HG03095 (cell line): ENCODE measurements around the gene FAM163A.
"Not testable (repeated sequence)": the region's sequence is repeated elsewhere in the genome, so short reads cannot be mapped to it uniquely, and the experiment has no call there.

Experiments used
- ATAC-seq: cut with Tn5 transposase; IDR thresholded peaks from one replicate; pipeline ENCODE4 v1.9.1; 2021; ENCODE audit warnings: moderate library complexity; ENCODE audit not compliant: unreplicated experiment

The FAM163A gene

DNA sequence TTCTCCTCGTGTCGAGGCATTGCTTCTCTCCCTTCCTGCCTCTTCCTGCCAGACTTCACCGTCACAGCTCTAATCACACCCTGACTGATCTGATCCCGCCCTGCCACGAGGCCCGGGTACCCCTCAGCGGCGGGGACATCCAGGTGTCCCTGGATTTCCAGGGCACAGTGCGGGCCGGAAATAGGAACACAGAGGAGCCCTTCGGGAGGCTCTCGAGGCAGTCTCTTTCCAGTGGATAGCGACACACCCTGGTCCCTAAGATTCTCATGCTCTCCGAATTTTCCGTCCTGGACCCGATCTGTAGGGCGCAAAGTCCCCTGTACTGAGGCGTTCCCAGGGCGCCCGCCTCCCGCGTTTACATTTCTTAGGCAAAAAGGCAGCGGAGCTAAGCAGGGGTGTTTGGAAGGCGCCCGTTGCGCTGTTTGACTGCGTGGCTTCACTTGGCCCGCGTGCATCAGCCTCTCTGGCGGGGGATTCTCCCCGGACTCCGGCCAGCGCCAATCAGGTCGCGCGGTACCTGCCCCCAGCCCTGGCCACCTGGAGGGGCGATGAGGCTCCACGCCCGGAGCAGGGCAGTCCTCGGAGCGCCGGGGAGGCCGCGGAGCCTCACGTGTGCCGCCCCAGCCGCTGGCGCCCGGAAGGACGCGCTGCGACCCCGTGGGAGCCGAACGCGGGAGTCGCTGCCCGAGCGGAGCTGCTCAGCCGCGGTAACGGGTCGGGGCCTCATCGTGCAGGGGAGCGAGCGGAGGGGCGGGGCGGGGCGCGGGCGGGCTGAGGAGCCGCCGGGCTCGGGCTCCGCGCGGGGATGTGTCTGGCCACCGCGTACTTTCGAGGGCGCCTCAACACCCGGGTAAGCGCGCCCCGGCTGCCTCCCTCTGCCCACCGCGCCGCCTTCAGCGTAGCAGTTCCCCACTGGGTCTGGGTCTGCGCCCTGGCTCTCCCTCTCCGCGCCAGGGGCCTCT is at the start of gene FAM163A:
Gene FAM163A, plus strand, starts transcription at position 575 of the 962 bp plus-strand sequence. CDS start 69,807 bp downstream, outside the sequence.
- no peak for ATAC-seq

- ATAC-seq: not testable (repeated sequence)
Measured at GRCh38 chr1:179694530-179694929, 48.6 kb upstream of the FAM163A start.

GRCh38 chr1:179702946-179703539 is 40.0 kb upstream of the FAM163A start:
- no peak for ATAC-seq

- no peak for ATAC-seq
Measured at GRCh38 chr1:179706339-179706941, 36.7 kb upstream of the FAM163A start.

DNA sequence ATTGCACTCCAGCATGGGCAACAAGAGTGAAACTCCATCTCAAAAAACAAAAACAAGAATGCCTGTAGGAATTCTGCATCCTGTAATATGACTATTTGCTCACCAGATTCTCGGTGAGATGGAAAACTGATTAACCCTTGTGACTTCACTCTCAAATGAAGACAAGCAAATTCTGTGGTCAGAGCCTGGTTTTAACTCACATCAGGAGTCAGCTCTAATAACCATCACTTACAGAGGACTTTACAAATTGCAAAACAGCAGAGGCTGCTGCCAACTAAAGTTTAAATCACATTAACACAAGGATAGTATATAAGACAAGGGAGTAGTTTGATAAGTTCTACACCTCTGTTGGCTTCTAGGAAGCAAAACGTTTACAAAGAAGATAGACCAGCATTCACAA is 35.7 kb upstream of the FAM163A start:
- ATAC-seq: no peak

DNA sequence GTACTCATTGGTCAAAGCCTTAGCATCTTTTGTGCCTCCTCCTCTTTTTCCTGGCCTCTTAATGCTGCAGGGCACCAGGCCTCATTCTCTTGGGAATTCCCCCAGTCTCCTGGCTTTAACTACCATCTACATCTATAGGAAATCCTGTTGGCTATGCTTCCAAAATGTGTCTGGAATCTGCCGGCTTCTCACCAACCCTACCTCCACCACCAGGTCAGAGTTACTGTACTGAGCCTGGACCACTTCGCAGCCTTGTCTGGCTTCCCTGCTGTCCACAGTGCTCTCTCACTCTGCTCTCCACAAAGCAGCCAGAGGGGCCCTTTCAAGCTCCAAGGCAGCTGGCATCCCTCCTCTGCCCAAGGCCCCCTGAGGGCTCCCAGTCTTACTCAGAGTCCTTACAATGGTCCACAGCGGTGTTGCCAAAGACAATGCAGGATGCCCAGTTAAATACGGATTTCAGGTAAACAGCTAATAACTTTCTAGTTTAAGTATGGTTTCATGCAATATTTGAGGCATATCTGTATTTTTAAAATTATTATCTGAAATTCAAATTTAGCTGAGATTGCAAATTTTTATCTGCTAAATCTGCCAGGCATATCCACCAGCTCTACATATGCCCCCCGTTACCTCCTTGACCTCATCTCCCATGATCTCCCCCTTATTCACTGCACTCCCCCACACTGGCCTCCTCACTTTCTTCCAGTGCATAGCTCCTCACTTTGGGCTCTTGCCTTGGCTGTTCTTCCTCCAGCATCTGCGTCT is 34.5 kb upstream of the FAM163A start:
- no peak for ATAC-seq

- ATAC-seq: peak; percentile 69
Measured at GRCh38 chr1:179709841-179710329, 33.2 kb upstream of the FAM163A start.

- no peak for ATAC-seq
Measured at GRCh38 chr1:179714159-179714558, 28.9 kb upstream of the FAM163A start.

DNA sequence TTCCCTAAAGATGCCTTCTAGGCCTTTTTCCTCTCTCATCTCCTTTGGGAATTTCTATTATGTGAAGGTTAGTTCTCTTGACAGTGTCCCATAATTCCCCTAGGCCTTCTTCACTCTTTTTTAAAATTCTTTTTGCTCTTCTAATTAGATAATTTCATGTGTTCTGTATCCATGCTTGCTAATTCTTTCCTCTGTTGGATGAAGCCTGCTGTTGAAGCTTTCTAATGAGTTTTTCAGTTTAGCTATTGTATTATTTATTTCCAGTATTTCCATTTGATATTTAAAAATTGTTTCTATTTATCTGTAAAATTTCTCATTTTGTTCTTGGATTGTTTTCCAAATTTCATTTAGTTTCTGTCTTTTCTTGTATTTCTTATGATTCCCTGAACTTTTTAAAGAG is 28.5 kb upstream of the FAM163A start:
- no peak for ATAC-seq

GRCh38 chr1:179719272-179719671 is 23.8 kb upstream of the FAM163A start:
- ATAC-seq: no peak

DNA sequence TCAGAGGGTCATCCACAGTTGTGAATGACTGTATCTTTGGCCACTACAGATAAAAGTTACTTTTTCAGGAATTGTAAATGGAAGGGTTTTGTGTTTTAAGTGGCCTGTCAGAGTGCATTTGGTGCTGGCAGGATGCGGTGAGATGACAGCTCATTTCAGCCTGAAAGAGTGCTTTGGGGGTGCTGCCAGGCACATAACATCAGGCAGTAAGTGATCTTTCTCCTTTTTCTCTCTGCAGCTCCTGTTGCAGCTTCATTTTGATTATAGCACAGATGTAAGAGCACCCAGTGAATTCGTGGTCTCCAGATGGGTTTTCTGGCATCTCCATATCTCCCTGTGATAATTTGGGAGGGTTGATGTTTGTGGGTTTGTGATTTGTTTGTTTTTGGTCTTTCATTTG is 14.8 kb upstream of the FAM163A start:
- no peak for ATAC-seq

- no peak for ATAC-seq
Measured at GRCh38 chr1:179729881-179730280, 13.2 kb upstream of the FAM163A start.

GRCh38 chr1:179731643-179732042 is 11.4 kb upstream of the FAM163A start:
- no peak for ATAC-seq

- no peak for ATAC-seq
Measured at GRCh38 chr1:179742291-179742690, 800 bp upstream of the FAM163A start.

DNA sequence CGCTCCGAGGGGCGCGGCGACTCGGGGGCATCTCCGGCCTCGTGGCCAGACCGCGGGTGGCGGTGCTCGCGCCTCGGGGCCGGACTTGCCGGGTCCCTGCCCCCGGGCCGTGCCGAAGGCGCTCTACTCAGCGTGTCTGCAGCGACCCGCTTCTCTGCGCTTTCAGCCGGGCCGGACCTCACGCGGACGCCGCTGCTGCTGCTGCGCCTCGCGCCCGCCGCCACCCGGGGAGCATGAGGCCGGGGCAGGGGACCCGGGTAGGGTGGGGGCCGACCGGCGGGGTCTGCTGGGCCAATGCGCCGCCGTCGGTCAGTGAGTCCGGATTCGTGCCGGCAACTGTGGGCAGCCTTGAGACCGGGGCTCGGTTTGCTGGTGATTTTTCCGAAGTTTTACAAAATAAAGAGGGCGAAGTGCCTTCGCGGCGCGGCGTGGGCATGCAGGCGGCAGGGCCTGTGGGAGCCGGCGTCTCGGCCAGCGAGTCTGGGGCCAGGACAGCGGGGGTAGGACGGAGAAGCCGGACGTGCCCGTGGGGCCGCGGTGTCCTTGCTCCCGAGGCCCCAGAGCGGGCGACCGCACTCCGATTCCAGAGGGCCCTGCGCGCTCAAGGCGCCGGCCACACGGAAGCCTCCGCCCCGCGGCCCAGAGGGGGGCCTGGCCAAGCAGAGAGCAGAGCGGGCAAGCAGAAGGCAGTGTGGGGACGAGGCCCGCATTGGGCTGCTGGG is 749 bp downstream of the FAM163A start:
- no peak for ATAC-seq

- no peak for ATAC-seq
Measured at GRCh38 chr1:179744401-179745130, 1.5 kb downstream of the FAM163A start.

DNA sequence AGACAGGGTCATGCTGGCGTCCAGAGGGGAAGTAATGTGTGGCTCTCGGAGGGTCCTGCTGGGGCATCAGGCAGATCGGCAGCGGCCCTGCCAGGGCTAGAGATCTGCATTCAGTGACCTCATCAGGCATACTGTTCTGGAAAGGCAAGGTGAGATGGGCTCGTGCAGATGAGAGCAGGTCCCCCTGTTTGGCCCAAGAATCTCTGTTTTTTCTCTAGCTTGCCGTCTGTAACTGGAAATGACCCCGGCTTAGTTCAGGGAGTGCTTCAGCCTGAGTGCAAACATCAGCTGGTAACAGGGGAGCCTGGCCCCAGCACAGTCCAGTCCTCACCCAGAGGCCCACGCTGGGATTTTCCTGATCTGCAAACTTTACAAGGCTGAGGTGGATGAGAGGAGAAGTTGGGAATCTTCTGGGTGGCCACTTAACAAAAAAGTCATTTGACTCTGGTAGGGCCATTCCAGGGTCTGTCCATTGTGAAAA is 2.1 kb downstream of the FAM163A start:
- no peak for ATAC-seq

- ATAC-seq: no peak
Measured at GRCh38 chr1:179745743-179746142, 2.7 kb downstream of the FAM163A start.

GRCh38 chr1:179747611-179748010 is 4.5 kb downstream of the FAM163A start:
- no peak for ATAC-seq
